Uterus (tissue), 2 donors: ENCODE results near the gene ZFPL1.

Source experiments
- CTCF ChIP-seq, 4 experiments: fragments of 200-600 bp in 2 of 4; fragments of 450-650 bp in 2 of 4; sonication (generic) in 2 of 4; IDR thresholded peaks; one replicate each; pipeline ENCODE4 v1.5.1; 2016 to 2019; ENCODE audit warnings: antibody characterized with exemption in 4 of 4, mild to moderate bottlenecking in 2 of 4, moderate library complexity in 1 of 4
- POLR2A ChIP-seq, 2 donors: fragments of 450-650 bp; IDR thresholded peaks; one replicate each; pipeline ENCODE4 v1.6.1; 2016; ENCODE audit warnings: antibody characterized with exemption in 2 of 2, mild to moderate bottlenecking in 1 of 2, moderate library complexity in 1 of 2

- TF ChIP-seq CTCF (IDR thresholded peaks at IDR 0.05) (no peak), POLR2A (IDR thresholded peaks at IDR 0.05) (no peak)
Observed at GRCh38 chr11:65072631-65072966, 11.4 kb upstream of the ZFPL1 start.
